Measurements from ENCODE around the gene MAP3K8. TPM values are rescaled to one million over a fixed set of nuclear protein-coding genes. Genes with fewer than 3 reads are reported as not detected.

Gene MAP3K8
- total RNA-seq, result 10 to 100 TPM; 36.5 to 40.6 TPM

- Mint-ChIP-seq H3K4me3 (peak within 1 kb of the TSS; percentile 92), H3K36me3 (peaks cover 35% of the 10 kb centered on the region), H3K9me3 (no peaks in the 10 kb centered on the region), H3K4me1 (ENCODE audit: low read depth) (peaks cover 49% of the 10 kb centered on the region), H3K27me3 (no peaks in the 10 kb centered on the region), H3K27ac (peak within 1 kb of the TSS; percentile 95)
- POLR2A ChIA-PET, result interaction anchor here (0.7 to 3.3 kb wide), 8 partner anchors 9 to 97 kb away, joined by 3 to 16 read pairs (median 4); no protein-coding TSS in a partner anchor
- intact Hi-C loops (cut with micrococcal nuclease), result loop anchor here (1.0 kb wide), 2 partner anchors 16 to 268 kb away; no protein-coding TSS in a partner anchor
- peak; percentile 93 for DNase-seq
- CTCF ChIA-PET, result interaction anchor here (0.7 to 3.7 kb wide), 6 partner anchors 14 to 206 kb away, joined by 3 to 18 read pairs (median 4); no protein-coding TSS in a partner anchor
Observed at GRCh38 chr10:30433730-30434272, at the start of gene MAP3K8. MAP3K8 (plus strand) TSS chr10:30434184; CDS start chr10:30438939, 4,755 bp downstream.

GRCh38 chr10:30384701-30385201, 49.2 kb upstream of the MAP3K8 start:
- intact Hi-C loops (cut with micrococcal nuclease), result no loop called here
- H3K9me3 Mint-ChIP-seq, result no peaks in the 10 kb centered on the region
- H3K4me1 Mint-ChIP-seq (ENCODE audit: low read depth), result no peaks in the 10 kb centered on the region
- H3K4me3 Mint-ChIP-seq, result no peak overlapping the region
- H3K27ac Mint-ChIP-seq, result no peak overlapping the region
- no peaks in the 10 kb centered on the region for H3K36me3 Mint-ChIP-seq
- CTCF ChIA-PET, result interaction anchor here (0.6 to 1.9 kb wide), 9 partner anchors 10 to 386 kb away, joined by 3 to 12 read pairs (median 5); no protein-coding TSS in a partner anchor
- H3K27me3 Mint-ChIP-seq, result peaks cover 13% of the 10 kb centered on the region
- POLR2A ChIA-PET, result no interaction called here
- DNase-seq, result peak; percentile 37

DNA sequence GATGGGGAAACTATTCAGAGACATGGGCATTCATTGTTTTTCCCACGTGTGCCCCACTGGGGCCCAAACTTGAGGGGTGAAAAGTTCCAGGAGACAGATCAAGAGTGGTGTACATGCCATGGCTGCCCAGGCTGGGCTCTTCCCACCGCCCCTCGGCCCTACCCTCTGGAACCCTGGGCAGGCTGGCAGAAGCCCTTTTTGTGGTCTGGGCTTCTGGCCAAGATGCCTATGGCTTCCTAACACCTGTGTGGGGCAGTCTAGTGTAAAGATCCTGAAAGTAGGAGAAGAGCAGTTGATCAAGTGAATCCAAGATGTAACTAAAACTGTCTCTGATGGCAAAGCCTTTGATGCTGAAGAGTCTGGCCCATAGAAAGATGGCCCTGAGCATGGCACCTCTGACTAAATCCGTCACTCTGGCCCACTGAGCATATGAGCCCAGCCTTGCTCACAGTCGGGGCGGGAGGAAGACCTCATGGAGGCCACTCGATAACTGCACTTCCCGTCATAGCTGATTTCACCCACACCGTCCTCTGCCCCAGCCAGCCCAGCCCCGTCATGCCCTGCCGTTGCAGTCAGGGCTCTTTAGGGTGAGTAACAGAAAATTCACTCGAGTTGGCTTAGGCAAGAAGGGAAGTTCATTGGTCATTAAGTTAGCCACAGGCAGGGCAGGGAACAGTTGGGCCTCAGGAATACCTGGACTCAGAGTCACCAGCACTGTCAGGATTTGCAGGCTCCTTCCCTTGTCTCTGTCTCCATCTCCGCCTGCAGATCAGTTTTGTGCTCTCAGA, 47.0 kb upstream of the MAP3K8 start:
- ChIA-PET CTCF (no interaction called here), POLR2A (no interaction called here)
- no peak overlapping the region for H3K4me3 Mint-ChIP-seq
- intact Hi-C loops (cut with micrococcal nuclease), result no loop called here
- no peaks in the 10 kb centered on the region for H3K9me3 Mint-ChIP-seq
- H3K4me1 Mint-ChIP-seq (ENCODE audit: low read depth), result no peaks in the 10 kb centered on the region
- DNase-seq, result no peak
- H3K27me3 Mint-ChIP-seq, result peaks cover 9% of the 10 kb centered on the region
- H3K27ac Mint-ChIP-seq, result no peak overlapping the region
- no peaks in the 10 kb centered on the region for H3K36me3 Mint-ChIP-seq

DNA sequence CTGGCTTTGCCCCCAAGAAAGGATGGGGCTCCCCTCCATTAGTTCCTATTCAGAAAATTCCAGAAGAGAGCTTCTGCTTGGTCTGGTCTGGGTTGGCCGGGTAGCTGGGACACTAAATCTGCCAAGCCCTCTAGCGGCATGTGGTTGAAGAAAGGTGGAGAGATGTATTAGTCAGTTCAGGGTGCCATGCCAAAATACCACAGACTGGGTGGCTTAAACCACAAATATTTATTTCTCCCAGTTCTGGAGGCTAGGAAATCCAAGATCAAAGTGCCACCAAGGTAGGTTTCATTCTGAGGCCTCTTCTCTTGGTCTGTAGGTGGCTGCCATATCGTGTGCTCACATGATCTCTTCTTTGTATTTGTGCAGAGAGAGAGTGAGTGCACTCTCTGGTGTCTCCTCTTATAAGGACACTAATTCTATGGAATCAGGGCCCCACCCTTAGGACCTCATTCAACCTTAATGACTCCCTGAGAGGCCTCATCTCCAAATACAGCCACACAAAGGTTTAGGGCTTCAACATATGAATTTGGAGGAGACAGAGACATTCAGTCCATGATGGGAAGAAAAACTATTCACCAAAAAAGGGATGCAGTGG, 46.2 kb upstream of the MAP3K8 start:
- Mint-ChIP-seq H3K4me1 (ENCODE audit: low read depth) (peaks cover 2% of the 10 kb centered on the region), H3K9me3 (no peaks in the 10 kb centered on the region), H3K36me3 (no peaks in the 10 kb centered on the region), H3K27me3 (peaks cover 12% of the 10 kb centered on the region), H3K27ac (no peak overlapping the region), H3K4me3 (no peak overlapping the region)
- POLR2A ChIA-PET, result no interaction called here
- DNase-seq, result no peak
- CTCF ChIA-PET, result interaction anchor here (0.7 kb wide), 1 partner anchor 198 kb away, joined by 3 read pairs; no protein-coding TSS in a partner anchor
- intact Hi-C loops (cut with micrococcal nuclease), result no loop called here

- no peaks in the 10 kb centered on the region for H3K9me3 Mint-ChIP-seq
- H3K27ac Mint-ChIP-seq, result no peak overlapping the region
- H3K27me3 Mint-ChIP-seq, result peaks cover 16% of the 10 kb centered on the region
- H3K4me1 Mint-ChIP-seq (ENCODE audit: low read depth), result peaks cover 2% of the 10 kb centered on the region
- DNase-seq, result no peak
- POLR2A ChIA-PET, result no interaction called here
- intact Hi-C loops (cut with micrococcal nuclease), result no loop called here
- no peaks in the 10 kb centered on the region for H3K36me3 Mint-ChIP-seq
- no peak overlapping the region for H3K4me3 Mint-ChIP-seq
- CTCF ChIA-PET, result interaction anchor here (0.7 to 5.8 kb wide), 4 partner anchors 96 to 322 kb away, joined by 3 to 99 read pairs (median 4); no protein-coding TSS in a partner anchor
Observed at GRCh38 chr10:30389543-30389942, 44.4 kb upstream of the MAP3K8 start.

DNA sequence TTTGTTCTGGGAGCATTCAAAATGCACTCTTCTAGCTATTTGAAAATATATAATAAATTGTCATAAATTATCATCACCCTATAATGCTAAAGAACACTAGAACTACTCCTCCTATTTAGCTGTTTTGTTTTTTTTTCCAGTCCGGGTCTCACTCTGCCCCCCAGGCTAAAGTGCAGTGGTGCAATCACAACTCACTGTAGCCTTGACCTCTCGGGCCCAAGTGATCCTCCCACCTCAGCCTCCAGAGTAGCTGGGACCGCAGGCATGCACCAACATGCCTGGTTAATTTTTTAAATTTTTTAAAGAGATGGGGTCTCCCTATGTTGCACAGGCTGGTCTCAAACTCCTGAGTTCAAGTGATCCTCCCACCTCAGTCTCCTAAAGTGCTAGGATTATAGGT, 43.8 kb upstream of the MAP3K8 start:
- H3K4me1 Mint-ChIP-seq (ENCODE audit: low read depth), result peaks cover 2% of the 10 kb centered on the region
- no peak overlapping the region for H3K27ac Mint-ChIP-seq
- no peaks in the 10 kb centered on the region for H3K9me3 Mint-ChIP-seq
- DNase-seq, result no peak
- CTCF ChIA-PET, result interaction anchor here (1.1 to 5.8 kb wide), 3 partner anchors 192 to 200 kb away, joined by 4 to 99 read pairs (median 5); no protein-coding TSS in a partner anchor
- no peaks in the 10 kb centered on the region for H3K36me3 Mint-ChIP-seq
- POLR2A ChIA-PET, result no interaction called here
- intact Hi-C loops (cut with micrococcal nuclease), result no loop called here
- no peak overlapping the region for H3K4me3 Mint-ChIP-seq
- peaks cover 20% of the 10 kb centered on the region for H3K27me3 Mint-ChIP-seq

DNA sequence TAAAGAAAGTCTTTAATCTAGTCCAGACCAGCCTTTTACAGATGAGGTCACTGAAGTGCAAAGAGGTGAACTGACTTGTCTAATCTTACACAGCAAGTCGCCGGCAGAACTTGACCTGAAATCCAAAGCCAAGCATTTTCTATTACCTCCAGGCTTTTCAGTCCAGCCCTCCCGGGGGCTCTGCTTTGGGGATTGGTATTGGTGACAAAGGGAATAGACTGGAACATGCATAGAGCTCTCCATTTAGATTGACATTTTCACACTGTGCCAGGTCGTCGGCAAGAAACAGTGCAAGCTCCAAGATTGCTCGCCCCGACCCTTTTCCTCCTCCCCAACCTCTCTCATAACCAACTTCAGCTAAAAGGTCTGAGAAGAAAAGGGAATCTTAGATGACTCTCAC, 42.7 kb upstream of the MAP3K8 start:
- Mint-ChIP-seq H3K9me3 (no peaks in the 10 kb centered on the region), H3K27me3 (peaks cover 20% of the 10 kb centered on the region), H3K4me1 (ENCODE audit: low read depth) (peaks cover 2% of the 10 kb centered on the region), H3K27ac (no peak overlapping the region), H3K36me3 (no peaks in the 10 kb centered on the region), H3K4me3 (no peak overlapping the region)
- CTCF ChIA-PET, result interaction anchor here (0.6 to 5.9 kb wide), 10 partner anchors 22 to 248 kb away, joined by 3 to 99 read pairs (median 6); no protein-coding TSS in a partner anchor
- no peak for DNase-seq
- intact Hi-C loops (cut with micrococcal nuclease), result no loop called here
- POLR2A ChIA-PET, result no interaction called here

- ChIA-PET POLR2A (interaction anchor here (0.6 to 0.7 kb wide), 2 partner anchors 199 to 230 kb away, joined by 3 read pairs; no protein-coding TSS in a partner anchor), CTCF (interaction anchor here (0.8 to 5.9 kb wide), 24 partner anchors 10 to 394 kb away, joined by 3 to 99 read pairs (median 6); no protein-coding TSS in a partner anchor)
- peaks cover 18% of the 10 kb centered on the region for H3K27me3 Mint-ChIP-seq
- DNase-seq, result peak; percentile 84
- no peak overlapping the region for H3K27ac Mint-ChIP-seq
- H3K9me3 Mint-ChIP-seq, result no peaks in the 10 kb centered on the region
- peak overlapping the region; percentile 24 for H3K4me3 Mint-ChIP-seq
- intact Hi-C loops (cut with micrococcal nuclease), result loop anchor here (1.0 kb wide), 2 partner anchors 142 to 199 kb away; no protein-coding TSS in a partner anchor
- H3K36me3 Mint-ChIP-seq, result no peaks in the 10 kb centered on the region
- H3K4me1 Mint-ChIP-seq (ENCODE audit: low read depth), result peaks cover 2% of the 10 kb centered on the region
Observed at GRCh38 chr10:30392564-30392990, 41.4 kb upstream of the MAP3K8 start.

- H3K27me3 Mint-ChIP-seq, result peaks cover 15% of the 10 kb centered on the region
- H3K4me3 Mint-ChIP-seq, result no peak overlapping the region
- ChIA-PET POLR2A (no interaction called here), CTCF (interaction anchor here (0.8 to 5.9 kb wide), 5 partner anchors 21 to 244 kb away, joined by 3 to 76 read pairs (median 5); no protein-coding TSS in a partner anchor)
- intact Hi-C loops (cut with micrococcal nuclease), result no loop called here
- no peaks in the 10 kb centered on the region for H3K36me3 Mint-ChIP-seq
- H3K4me1 Mint-ChIP-seq (ENCODE audit: low read depth), result peaks cover 14% of the 10 kb centered on the region
- no peaks in the 10 kb centered on the region for H3K9me3 Mint-ChIP-seq
- H3K27ac Mint-ChIP-seq, result no peak overlapping the region
- DNase-seq, result no peak
Observed at GRCh38 chr10:30396293-30396692, 37.7 kb upstream of the MAP3K8 start.

DNA sequence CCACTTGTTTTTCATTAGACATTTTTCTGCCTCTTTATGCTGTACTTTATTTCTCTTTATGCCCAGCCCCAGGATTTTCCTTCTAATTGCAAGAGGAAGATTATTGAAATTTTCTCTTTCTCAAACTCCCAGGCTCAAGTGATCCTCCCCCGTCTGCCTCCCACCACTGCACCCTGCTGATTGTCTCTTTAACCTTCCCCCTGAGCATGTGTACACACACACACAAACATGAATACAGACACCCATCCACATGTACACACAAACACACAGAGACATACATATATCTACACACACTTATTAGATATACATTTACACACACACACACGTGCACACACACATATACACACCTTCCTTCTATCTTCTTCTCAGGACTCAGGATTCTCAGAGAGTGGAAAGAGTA, 37.3 kb upstream of the MAP3K8 start:
- peaks cover 15% of the 10 kb centered on the region for H3K27me3 Mint-ChIP-seq
- no peaks in the 10 kb centered on the region for H3K9me3 Mint-ChIP-seq
- ChIA-PET POLR2A (no interaction called here), CTCF (interaction anchor here (1.4 to 5.9 kb wide), 2 partner anchors 139 to 195 kb away, joined by 6 to 76 read pairs; no protein-coding TSS in a partner anchor)
- peaks cover 14% of the 10 kb centered on the region for H3K4me1 Mint-ChIP-seq (ENCODE audit: low read depth)
- no peak for DNase-seq
- intact Hi-C loops (cut with micrococcal nuclease), result no loop called here
- no peak overlapping the region for H3K4me3 Mint-ChIP-seq
- no peak overlapping the region for H3K27ac Mint-ChIP-seq
- H3K36me3 Mint-ChIP-seq, result no peaks in the 10 kb centered on the region

DNA sequence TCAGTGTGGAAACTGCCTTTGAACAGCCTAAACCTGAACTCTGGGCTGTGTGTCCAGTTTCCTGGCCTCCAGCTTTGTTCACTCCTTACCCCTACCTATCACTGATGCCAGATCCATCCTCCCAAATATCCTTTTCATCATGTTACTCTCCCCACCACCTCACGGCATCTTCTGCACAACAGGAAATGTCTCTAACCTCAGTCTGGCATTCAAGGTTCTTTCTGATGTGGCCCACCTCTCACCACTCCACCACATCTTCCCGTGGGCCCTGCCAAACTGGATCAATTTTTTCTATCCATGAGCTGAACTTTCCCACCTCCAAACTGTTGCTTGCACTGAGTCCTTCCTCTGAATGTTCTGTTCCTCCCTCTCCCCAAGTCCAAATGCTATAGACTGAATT, 35.8 kb upstream of the MAP3K8 start:
- Mint-ChIP-seq H3K27ac (no peak overlapping the region), H3K9me3 (no peaks in the 10 kb centered on the region), H3K36me3 (no peaks in the 10 kb centered on the region), H3K4me1 (ENCODE audit: low read depth) (peaks cover 12% of the 10 kb centered on the region), H3K27me3 (peaks cover 12% of the 10 kb centered on the region), H3K4me3 (no peak overlapping the region)
- POLR2A ChIA-PET, result no interaction called here
- no peak for DNase-seq
- CTCF ChIA-PET, result interaction anchor here (0.7 to 1.1 kb wide), 4 partner anchors 10 to 193 kb away, joined by 3 to 4 read pairs (median 3); no protein-coding TSS in a partner anchor
- intact Hi-C loops (cut with micrococcal nuclease), result no loop called here

Data from activated CD4-positive, alpha-beta memory T cell treated with anti-CD3 and anti-CD28 coated beads for 36 hours (primary cell).